HepG2 (cell line): ENCODE results near the gene DLG3. TPM values are rescaled to one million over a fixed set of nuclear protein-coding genes. Genes with fewer than 3 reads are reported as not detected.

ENCODE experiments used
- AFF4 ChIP-seq: sonication (generic); formaldehyde crosslinking; IDR thresholded peaks from 2 replicates; pipeline ENCODE4 v1.4.0; 2020; ENCODE audit warnings: missing genetic modification reagents
- BCL3 ChIP-seq: sonication (generic); formaldehyde crosslinking; IDR thresholded peaks from 2 replicates; pipeline ENCODE4 v1.5.1; 2020; ENCODE audit warnings: mild to moderate bottlenecking, missing genetic modification reagents, moderate library complexity
- CREM ChIP-seq, 2 experiments: sonication (generic) in 1 of 2; formaldehyde crosslinking in 1 of 2; IDR thresholded peaks; 2 replicates each; pipeline versions ENCODE4 v1.4.0 to v1.6.1; 2016 to 2020; ENCODE audit warnings: antibody characterized with exemption in 1 of 2, mild to moderate bottlenecking in 1 of 2, missing genetic modification reagents in 1 of 2
- DMAP1 ChIP-seq: IDR thresholded peaks from 2 replicates; pipeline ENCODE4 v1.6.1; 2016
- EP300 ChIP-seq, 3 experiments: sonication (generic) in 1 of 3; formaldehyde crosslinking in 1 of 3; IDR thresholded peaks; 2 replicates each; pipeline versions ENCODE4 v1.5.1 to v1.6.1; 2011 to 2020; ENCODE audit warnings: low read depth in 2 of 3, low read length in 2 of 3, borderline replicate concordance in 1 of 3, improper control_type of control experiment in 1 of 3, mild to moderate bottlenecking in 1 of 3, missing genetic modification reagents in 1 of 3, moderate library complexity in 1 of 3
- HDAC1 ChIP-seq: sonication (generic); formaldehyde crosslinking; IDR thresholded peaks from 2 replicates; pipeline ENCODE4 v1.5.1; 2020; ENCODE audit warnings: mild to moderate bottlenecking, missing genetic modification reagents
- MAZ ChIP-seq, 2 experiments: sonication (generic) in 1 of 2; formaldehyde crosslinking in 1 of 2; IDR thresholded peaks; 2 replicates each; pipeline versions ENCODE4 v1.5.0 to v1.6.1; 2012 to 2020; ENCODE audit warnings: low read depth in 2 of 2, mild to moderate bottlenecking in 2 of 2, borderline replicate concordance in 1 of 2, improper control_type of control experiment in 1 of 2, low read length in 1 of 2, missing genetic modification reagents in 1 of 2, moderate library complexity in 1 of 2
- NCOA1 ChIP-seq: sonication (generic); formaldehyde crosslinking; IDR thresholded peaks from 2 replicates; pipeline ENCODE4 v1.9.0; 2021; ENCODE audit warnings: missing genetic modification reagents
- NCOR1 ChIP-seq: fragments of 200-600 bp; sonication (generic); IDR thresholded peaks from 2 replicates; pipeline ENCODE4 v1.7.0; 2017; ENCODE audit warnings: antibody characterized with exemption, low read length, borderline replicate concordance
- PAXIP1 ChIP-seq: sonication (generic); formaldehyde crosslinking; conservative IDR thresholded peaks from 2 replicates; pipeline ENCODE4 v1.4.0; 2020; ENCODE audit warnings: mild to moderate bottlenecking, missing genetic modification reagents, moderate library complexity
- SSRP1 ChIP-seq: IDR thresholded peaks from 2 replicates; pipeline ENCODE4 v1.6.1; 2016; ENCODE audit warnings: control low read depth
- TOPORS ChIP-seq: sonication (generic); formaldehyde crosslinking; IDR thresholded peaks from 2 replicates; pipeline ENCODE4 v1.8.0; 2023; ENCODE audit warnings: mild to moderate bottlenecking, missing genetic modification reagents
- ZNF10 ChIP-seq: sonication (generic); formaldehyde crosslinking; IDR thresholded peaks from 2 replicates; pipeline ENCODE4 v1.4.0; 2020; ENCODE audit warnings: mild to moderate bottlenecking, low read depth, missing genetic modification reagents, borderline replicate concordance
- ZNF230 ChIP-seq: sonication (generic); formaldehyde crosslinking; IDR thresholded peaks from 2 replicates; pipeline ENCODE4 v1.4.0; 2020; ENCODE audit warnings: mild to moderate bottlenecking, missing genetic modification reagents
- ZNF414 ChIP-seq: sonication (generic); formaldehyde crosslinking; IDR thresholded peaks from 2 replicates; pipeline ENCODE4 v1.5.0; 2020; ENCODE audit warnings: missing genetic modification reagents
- ZNF710 ChIP-seq: sonication (generic); formaldehyde crosslinking; IDR thresholded peaks from 2 replicates; pipeline ENCODE4 v1.5.0; 2020; ENCODE audit warnings: mild to moderate bottlenecking, missing genetic modification reagents, borderline replicate concordance
- ZNF740 ChIP-seq: sonication (generic); formaldehyde crosslinking; IDR thresholded peaks from 2 replicates; pipeline ENCODE4 v1.4.0; 2020; ENCODE audit warnings: missing genetic modification reagents
- polyA plus RNA-seq, 8 experiments: library from polyadenylated mRNA; depleted of rRNA in 3 of 8; stranded (reverse) in 7 of 8; unstranded in 1 of 8; fragments of >200 nt; fragmentation: Illumina TruSeq in 4 of 8; extraction: Trizol in 4 of 8; gene quantifications; 2 replicates each; pipeline versions ENCODE4 v1.2.1 to v1.2.3, GENCODE V29; 2011 to 2016; ENCODE audit warnings: low read depth in 4 of 8, missing spikeins in 1 of 8, mixed read lengths in 1 of 8; ENCODE audit not compliant: insufficient read depth in 1 of 8
- total RNA-seq, 5 experiments: library from RNA; depleted of rRNA; stranded (reverse); fragments of >200 nt; fragmentation: Illumina TruSeq; extraction: Trizol; gene quantifications; 2 replicates each; pipeline ENCODE4 v1.2.3, GENCODE V29; 2016; ENCODE audit warnings: low read depth in 1 of 5

DLG3 gene
- total and polyA plus RNA-seq, 2 of the 13 experiments (the other 11 are each of a cell fraction or from before 2014, with no cell fraction given): 9.9 to 19.4 TPM

- TF ChIP-seq AFF4 (CRISPR knock-in tag): no peak
- no peak for TF ChIP-seq MAZ (IDR thresholded peaks at IDR 0.05; ENCODE audit: borderline replicate concordance, low read depth, low read length)
- TF ChIP-seq MAZ (CRISPR knock-in tag; IDR thresholded peaks at IDR 0.05; ENCODE audit: low read depth): no peak
- TF ChIP-seq BCL3 (CRISPR knock-in tag): no peak
- 0 out of 2 replicates have a peak, but pooled peaks have one; percentile 28 for TF ChIP-seq NCOR1
- TF ChIP-seq ZNF740 (CRISPR knock-in tag): no peak
- TF ChIP-seq DMAP1: no peak
- TF ChIP-seq ZNF230 (CRISPR knock-in tag): no peak
- TF ChIP-seq PAXIP1 (CRISPR knock-in tag): 0 out of 2 replicates have a peak, but pooled peaks have one; percentile 25
- TF ChIP-seq ZNF710 (CRISPR knock-in tag): no peak
- TF ChIP-seq EP300 (IDR thresholded peaks at IDR 0.05; ENCODE audit: low read depth in 2 of 2, low read length in 2 of 2): peak in 1 of 2 experiments; percentile 34; a peak in 1 of 4 replicates
- no peak for TF ChIP-seq EP300 (CRISPR knock-in tag; IDR thresholded peaks at IDR 0.05; ENCODE audit: borderline replicate concordance)
- TF ChIP-seq HDAC1: no peak
- no peak for TF ChIP-seq ZNF10 (CRISPR knock-in tag)
- TF ChIP-seq SSRP1 (CRISPR knock-in tag): no peak
- no peak for TF ChIP-seq TOPORS (CRISPR knock-in tag)
- no peak for TF ChIP-seq CREM (IDR thresholded peaks at IDR 0.05)
- TF ChIP-seq CREM (CRISPR knock-in tag; IDR thresholded peaks at IDR 0.05): no peak
- TF ChIP-seq NCOA1 (CRISPR knock-in tag): no peak
- TF ChIP-seq ZNF414 (CRISPR knock-in tag): no peak
These were observed 45.7 kb upstream of the DLG3 start (continued) for GRCh38 chrX:70398899-70399298.
